Left forelimb (tissue), 1 donor: ENCODE data around the gene AP1B1.
"Not testable (repeated sequence)": the region's sequence is repeated elsewhere in the genome, so short reads cannot be mapped to it uniquely, and the experiment has no call there.

Experiments used
- DNase-seq: peaks from one replicate; pipeline ENCODE4 v3.0.0-alpha.2; 2018; ENCODE audit warnings: low spot score

AP1B1 gene

GRCh38 chr22:29387921-29388758, at the start of gene AP1B1:
Gene AP1B1, minus strand, starts transcription at chr22:29388570. Its CDS starts 21,327 bp downstream, at chr22:29367243.
- DNase-seq = peak; percentile 91

GRCh38 chr22:29435236-29436136, 47.1 kb upstream of the AP1B1 start:
- no peak for DNase-seq

GRCh38 chr22:29434288-29434687, 45.9 kb upstream of the AP1B1 start:
- no peak for DNase-seq

- DNase-seq = no peak
These were observed 45.5 kb upstream of the AP1B1 start for GRCh38 chr22:29433856-29434255.

GRCh38 chr22:29431986-29432385, 43.6 kb upstream of the AP1B1 start:
- no peak for DNase-seq

GRCh38 chr22:29427176-29427760, 38.9 kb upstream of the AP1B1 start:
- DNase-seq = no peak

GRCh38 chr22:29426476-29426875, 38.1 kb upstream of the AP1B1 start:
- DNase-seq = no peak

GRCh38 chr22:29418704-29419103, 30.3 kb upstream of the AP1B1 start:
- not testable (repeated sequence) for DNase-seq

GRCh38 chr22:29414951-29415591, 26.7 kb upstream of the AP1B1 start:
- not testable (repeated sequence) for DNase-seq

- not testable (repeated sequence) for DNase-seq
These were observed 24.4 kb upstream of the AP1B1 start for GRCh38 chr22:29412772-29413171.

GRCh38 chr22:29411569-29412211, 23.3 kb upstream of the AP1B1 start:
- not testable (repeated sequence) for DNase-seq

GRCh38 chr22:29408940-29409339, 20.6 kb upstream of the AP1B1 start:
- DNase-seq = no peak

- not testable (repeated sequence) for DNase-seq
These were observed 13.2 kb upstream of the AP1B1 start for GRCh38 chr22:29401538-29401937.

- no peak for DNase-seq
These were observed 12.2 kb upstream of the AP1B1 start for GRCh38 chr22:29400576-29400975.

- no peak for DNase-seq
These were observed 9.4 kb upstream of the AP1B1 start for GRCh38 chr22:29397791-29398190.

- no peak for DNase-seq
These were observed 7.8 kb upstream of the AP1B1 start for GRCh38 chr22:29396126-29396525.

GRCh38 chr22:29394931-29395581, 6.7 kb upstream of the AP1B1 start:
- DNase-seq = peak; percentile 73

- DNase-seq = peak; percentile 23
These were observed 4.7 kb upstream of the AP1B1 start for GRCh38 chr22:29393019-29393608.

GRCh38 chr22:29391546-29391945, 3.2 kb upstream of the AP1B1 start:
- DNase-seq = no peak

- no peak for DNase-seq
These were observed 1.9 kb upstream of the AP1B1 start for GRCh38 chr22:29390270-29390669.

- no peak for DNase-seq
These were observed 355 bp upstream of the AP1B1 start for GRCh38 chr22:29388759-29389090.
